A549 (cell line): ENCODE results near the gene RTN4.

ENCODE experiments used
- EP300 ChIP-seq, 2 experiments: fragments of >200 bp; sonication (Bioruptor Twin); formaldehyde crosslinking; IDR thresholded peaks; 2 replicates in 1 of 2; 3 replicates in 1 of 2; pipeline ENCODE4 v1.6.1; 2016 to 2017
- POLR2A ChIP-seq: IDR thresholded peaks from 2 replicates; pipeline ENCODE4 v1.6.1; 2012; ENCODE audit warnings: mild to moderate bottlenecking, low read length
- TF ChIP-seq, protein P1 (sequence below): fragments of >200 bp; sonication (Bioruptor Twin); formaldehyde crosslinking; IDR thresholded peaks from 3 replicates; pipeline ENCODE4 v1.5.1; 2016

DNA sequence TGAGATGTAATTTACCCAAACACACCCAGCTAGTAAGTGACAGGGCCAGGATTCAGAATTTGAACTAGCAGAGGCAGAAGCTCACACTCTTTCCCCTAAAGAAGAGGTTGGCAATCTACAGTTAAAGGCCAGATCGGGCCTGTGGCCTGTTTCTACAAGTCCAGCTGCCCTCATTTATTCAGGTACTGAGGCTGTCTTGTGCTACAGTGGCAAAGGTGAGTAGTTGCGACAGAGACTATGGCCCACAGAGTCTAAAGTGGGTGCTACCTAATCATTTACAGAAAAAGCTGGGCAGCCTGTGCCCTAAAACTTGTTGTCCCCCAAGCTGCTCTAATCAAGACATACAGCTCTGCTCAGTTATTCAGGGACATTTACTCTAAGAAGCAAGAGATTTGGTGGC is 86.8 kb downstream of the RTN4 start:
- no peak for TF ChIP-seq EP300 (IDR thresholded peaks at IDR 0.05)
- TF ChIP-seq, protein P1, sequence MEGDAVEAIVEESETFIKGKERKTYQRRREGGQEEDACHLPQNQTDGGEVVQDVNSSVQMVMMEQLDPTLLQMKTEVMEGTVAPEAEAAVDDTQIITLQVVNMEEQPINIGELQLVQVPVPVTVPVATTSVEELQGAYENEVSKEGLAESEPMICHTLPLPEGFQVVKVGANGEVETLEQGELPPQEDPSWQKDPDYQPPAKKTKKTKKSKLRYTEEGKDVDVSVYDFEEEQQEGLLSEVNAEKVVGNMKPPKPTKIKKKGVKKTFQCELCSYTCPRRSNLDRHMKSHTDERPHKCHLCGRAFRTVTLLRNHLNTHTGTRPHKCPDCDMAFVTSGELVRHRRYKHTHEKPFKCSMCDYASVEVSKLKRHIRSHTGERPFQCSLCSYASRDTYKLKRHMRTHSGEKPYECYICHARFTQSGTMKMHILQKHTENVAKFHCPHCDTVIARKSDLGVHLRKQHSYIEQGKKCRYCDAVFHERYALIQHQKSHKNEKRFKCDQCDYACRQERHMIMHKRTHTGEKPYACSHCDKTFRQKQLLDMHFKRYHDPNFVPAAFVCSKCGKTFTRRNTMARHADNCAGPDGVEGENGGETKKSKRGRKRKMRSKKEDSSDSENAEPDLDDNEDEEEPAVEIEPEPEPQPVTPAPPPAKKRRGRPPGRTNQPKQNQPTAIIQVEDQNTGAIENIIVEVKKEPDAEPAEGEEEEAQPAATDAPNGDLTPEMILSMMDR = no peak
- no peak for TF ChIP-seq POLR2A
